Esophagus muscularis mucosa (tissue), 4 donors: Measurements from ENCODE around the gene FAM13A. TPM values are rescaled to one million over a fixed set of nuclear protein-coding genes. Genes with fewer than 3 reads are reported as not detected.

Experiments
- DNase-seq: peaks from one replicate; pipeline ENCODE4 v3.0.0-alpha.2; 2017; ENCODE audit errors: extremely low spot score
- H3K27ac ChIP-seq, 4 donors: fragments of 200-600 bp; sonication (generic); replicated peaks in 1 of 4; 1 replicate in 3 of 4; 2 replicates in 1 of 4; pipeline ENCODE4 v1.5.1; 2016 to 2019; ENCODE audit warnings: mild to moderate bottlenecking in 1 of 4
- H3K27me3 ChIP-seq, 4 donors: fragments of 200-600 bp; sonication (generic); one replicate each; pipeline versions ENCODE4 v1.5.1 to v1.6.0; 2016 to 2019
- H3K36me3 ChIP-seq, 4 donors: fragments of 200-600 bp; sonication (generic); one replicate each; pipeline ENCODE4 v1.5.1; 2016 to 2019
- H3K4me1 ChIP-seq, 4 donors: fragments of 200-600 bp; sonication (generic); one replicate each; pipeline ENCODE4 v1.5.1; 2016 to 2019
- H3K4me3 ChIP-seq, 4 donors: fragments of 200-600 bp; sonication (generic); 1 replicate in 2 of 4; 2 replicates in 2 of 4; pipeline ENCODE4 v1.5.1; 2016 to 2019; ENCODE audit warnings: mild to moderate bottlenecking in 4 of 4, moderate library complexity in 1 of 4
- H3K9me3 ChIP-seq, 4 donors: fragments of 200-600 bp; sonication (generic); 1 replicate in 3 of 4; 2 replicates in 1 of 4; pipeline ENCODE4 v1.5.1; 2016 to 2019
- EP300 ChIP-seq: sonication (generic); formaldehyde crosslinking; IDR thresholded peaks from one replicate; pipeline ENCODE4 v1.6.1; 2017; ENCODE audit warnings: antibody characterized with exemption
- POLR2A ChIP-seq: fragments of 450-650 bp; IDR thresholded peaks from one replicate; pipeline ENCODE4 v1.6.1; 2017; ENCODE audit warnings: antibody characterized with exemption, moderate library complexity, mild to moderate bottlenecking, low read depth
- POLR2AphosphoS5 ChIP-seq, 2 donors: sonication (generic); formaldehyde crosslinking; IDR thresholded peaks; one replicate each; pipeline ENCODE4 v1.6.1; 2017; ENCODE audit warnings: antibody characterized with exemption in 2 of 2
- WGBS: methylation state at CpG from one replicate; pipeline ENCODE4 v1.1.5; 2018; 5-methylcytosine and 5-hydroxymethylcytosine counted together
- intact Hi-C: fragments of 100-400 bp; cut with DNase I; formaldehyde crosslinking; loops from one replicate; pipeline ENCODE4 v1.15.1; 2023
- small RNA-seq, 3 donors: library from RNA; depleted of rRNA; stranded (forward); fragments of <200 nt; gene quantifications; one replicate each; pipeline ENCODE3, GENCODE V24; 2016
- total RNA-seq, 4 donors: library from RNA; depleted of rRNA; stranded (reverse); fragments of >200 nt; gene quantifications; one replicate each; pipeline versions ENCODE4 v1.1.0 to v1.2.1, GENCODE V29; 2016
- TF ChIP-seq, protein P1 (sequence below), 3 experiments: fragments of 200-600 bp in 2 of 3; fragments of 450-650 bp in 1 of 3; sonication (generic) in 2 of 3; IDR thresholded peaks; one replicate each; pipeline ENCODE4 v1.5.1; 2017 to 2019; ENCODE audit warnings: antibody characterized with exemption in 3 of 3, mild to moderate bottlenecking in 2 of 3, moderate library complexity in 1 of 3

The FAM13A gene
- total RNA-seq, 4 donors from 2014 or later, result 22.4 to 27.2 (median 26.0) TPM

- Histone ChIP-seq H3K9me3 (no peaks in the 10 kb centered on the region), H3K27me3 (no peaks in the 10 kb centered on the region), H3K27ac (peak overlapping the region; percentile 75 to 85 (median 82)), H3K4me3 (peak overlapping the region; percentile 61 to 68 (median 64)), H3K36me3 (peaks cover 4 to 21% (median 8%) of the 10 kb centered on the region in 4 donors), H3K4me1 (peaks cover 0 to 9% (median 5%) of the 10 kb centered on the region in 4 donors)
- WGBS, result 52% methylated on average over 7 of the region's 7 CpGs
- TF ChIP-seq EP300 (no peak), POLR2AphosphoS5 (IDR thresholded peaks at IDR 0.05) (peak in 1 of 2 donors; percentile 6)
- no peak for DNase-seq
- intact Hi-C loops, result no loop called here
These were observed 360.4 kb downstream of the FAM13A start for GRCh38 chr4:88696630-88697029.

- no peak for TF ChIP-seq EP300
- TF ChIP-seq, protein P1, sequence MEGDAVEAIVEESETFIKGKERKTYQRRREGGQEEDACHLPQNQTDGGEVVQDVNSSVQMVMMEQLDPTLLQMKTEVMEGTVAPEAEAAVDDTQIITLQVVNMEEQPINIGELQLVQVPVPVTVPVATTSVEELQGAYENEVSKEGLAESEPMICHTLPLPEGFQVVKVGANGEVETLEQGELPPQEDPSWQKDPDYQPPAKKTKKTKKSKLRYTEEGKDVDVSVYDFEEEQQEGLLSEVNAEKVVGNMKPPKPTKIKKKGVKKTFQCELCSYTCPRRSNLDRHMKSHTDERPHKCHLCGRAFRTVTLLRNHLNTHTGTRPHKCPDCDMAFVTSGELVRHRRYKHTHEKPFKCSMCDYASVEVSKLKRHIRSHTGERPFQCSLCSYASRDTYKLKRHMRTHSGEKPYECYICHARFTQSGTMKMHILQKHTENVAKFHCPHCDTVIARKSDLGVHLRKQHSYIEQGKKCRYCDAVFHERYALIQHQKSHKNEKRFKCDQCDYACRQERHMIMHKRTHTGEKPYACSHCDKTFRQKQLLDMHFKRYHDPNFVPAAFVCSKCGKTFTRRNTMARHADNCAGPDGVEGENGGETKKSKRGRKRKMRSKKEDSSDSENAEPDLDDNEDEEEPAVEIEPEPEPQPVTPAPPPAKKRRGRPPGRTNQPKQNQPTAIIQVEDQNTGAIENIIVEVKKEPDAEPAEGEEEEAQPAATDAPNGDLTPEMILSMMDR (IDR thresholded peaks at IDR 0.05), result no peak
- no peak for TF ChIP-seq POLR2AphosphoS5 (IDR thresholded peaks at IDR 0.05)
- no peak for TF ChIP-seq POLR2A
- DNase-seq, result no peak
- H3K9me3 ChIP-seq, result no peaks in the 10 kb centered on the region
- H3K27me3 ChIP-seq, result no peaks in the 10 kb centered on the region
- H3K4me3 ChIP-seq, result no peak overlapping the region
- no peak overlapping the region for H3K27ac ChIP-seq
- intact Hi-C loops, result no loop called here
- H3K36me3 ChIP-seq, result peaks cover 9 to 46% (median 21%) of the 10 kb centered on the region in 4 donors
- WGBS, result 72% methylated on average over 3 of the region's 3 CpGs
- peaks cover 0 to 9% (median 5%) of the 10 kb centered on the region in 4 donors for H3K4me1 ChIP-seq
These were observed 363.2 kb downstream of the FAM13A start for GRCh38 chr4:88693792-88694191.

DNA sequence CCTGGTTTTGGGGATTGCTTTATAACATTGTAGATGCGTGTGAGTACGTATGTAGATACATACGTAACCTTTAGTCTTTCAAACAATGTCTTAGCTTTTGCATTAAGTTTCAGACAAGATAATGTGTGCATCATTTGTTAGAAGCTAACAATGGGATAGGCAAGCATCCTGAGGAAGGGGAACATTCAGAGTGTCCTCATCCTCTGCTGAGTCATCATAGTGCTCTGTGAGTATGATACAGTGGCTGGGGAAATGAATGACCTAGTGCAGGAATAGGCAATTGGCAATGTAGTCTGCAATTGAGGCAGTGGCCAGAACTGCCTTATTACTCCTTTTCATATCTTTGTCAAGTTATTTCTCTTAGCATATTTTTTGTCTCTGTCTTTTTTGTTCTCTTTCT is 366.6 kb downstream of the FAM13A start:
- Histone ChIP-seq H3K27ac (no peak overlapping the region), H3K36me3 (peaks cover 14 to 61% (median 38%) of the 10 kb centered on the region in 4 donors), H3K9me3 (no peaks in the 10 kb centered on the region), H3K27me3 (no peaks in the 10 kb centered on the region), H3K4me1 (peaks cover 0 to 4% (median 0%) of the 10 kb centered on the region in 4 donors), H3K4me3 (no peak overlapping the region)
- TF ChIP-seq POLR2A, result no peak
- TF ChIP-seq, protein P1 (IDR thresholded peaks at IDR 0.05), result no peak
- no peak for TF ChIP-seq POLR2AphosphoS5 (IDR thresholded peaks at IDR 0.05)
- no peak for TF ChIP-seq EP300
- no peak for DNase-seq
- intact Hi-C loops, result no loop called here
- WGBS, result 71% methylated on average over 3 of the region's 3 CpGs

DNA sequence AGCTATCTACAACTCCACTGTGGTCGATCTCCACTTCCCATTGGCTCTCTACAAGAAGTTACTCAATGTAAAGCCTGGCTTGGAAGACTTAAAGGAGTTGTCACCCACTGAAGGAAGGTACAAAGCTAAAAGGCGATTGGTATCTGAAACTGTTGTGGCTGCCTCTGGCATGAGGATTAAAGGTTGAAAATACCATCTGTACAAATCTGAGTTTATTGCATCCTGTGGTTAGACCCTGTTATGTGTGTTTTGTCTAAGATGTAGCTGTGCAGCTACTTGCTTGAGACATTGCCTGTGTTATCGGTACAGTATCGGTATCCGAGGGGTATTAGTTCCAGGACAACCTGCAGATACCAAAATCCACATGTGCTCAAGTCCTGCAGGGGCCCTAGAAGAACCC is 375.8 kb downstream of the FAM13A start:
- Histone ChIP-seq H3K4me1 (no peaks in the 10 kb centered on the region), H3K27me3 (no peaks in the 10 kb centered on the region), H3K36me3 (peaks cover 43 to 76% (median 56%) of the 10 kb centered on the region in 4 donors), H3K27ac (no peak overlapping the region), H3K9me3 (no peaks in the 10 kb centered on the region), H3K4me3 (no peak overlapping the region)
- no peak for DNase-seq
- intact Hi-C loops, result no loop called here
- 91% methylated on average over 5 of the region's 5 CpGs for WGBS
- TF ChIP-seq, protein P1 (IDR thresholded peaks at IDR 0.05), result no peak
- TF ChIP-seq POLR2AphosphoS5 (IDR thresholded peaks at IDR 0.05) (no peak), EP300 (no peak), POLR2A (no peak)

Small RNA genes within 50 kb of the gene (small RNA-seq; reads per million reads assigned to genes)
- gene RF02115 (0 reads per million in 3 donors), gene RNU6-33P (0 reads per million in 3 donors)

Other genes with a start within 250 kb of the FAM13A start
- 1 to 10 TPM; 2.1 to 2.5 (median 2.4) TPM for gene TIGD2, start 54.3 kb upstream of the FAM13A start, total RNA-seq